Sciatic nerve (tissue), 2 donors: ENCODE measurements around the gene LPP. TPM values are rescaled to one million over a fixed set of nuclear protein-coding genes. Genes with fewer than 3 reads are reported as not detected.
A peak's percentile ranks its signal among the peaks of the same experiment; 100 is the strongest.

Experiments used
- ATAC-seq: fragments of 200-7000 bp; cut with Tn5 transposase; one replicate; pipeline ENCODE4 v1.9.1; 2020; ENCODE audit warnings: mild to moderate bottlenecking, moderate library complexity
- DNase-seq: peaks from one replicate; pipeline ENCODE4 v3.0.0-alpha.2; 2020; ENCODE audit warnings: low spot score
- intact Hi-C: fragments of 100-400 bp; cut with DNase I; formaldehyde crosslinking; loops from one replicate; pipeline ENCODE4 v1.14.2; 2022
- total RNA-seq: library from RNA; stranded (reverse); fragmentation: NEBNext Ultra II Directional; extraction: Animal tissue kit (Norgen Biotek cat#: 25700); gene quantifications from one replicate; pipeline ENCODE4 v1.2.1, GENCODE V29; 2021
- donor health status: DM: no; HTN: no; CAD: no.
- donor health status: DM: no; HTN: no; CAD: no.

Gene LPP
- total RNA-seq, 1 donor from 2014 or later = 231 TPM

DNA sequence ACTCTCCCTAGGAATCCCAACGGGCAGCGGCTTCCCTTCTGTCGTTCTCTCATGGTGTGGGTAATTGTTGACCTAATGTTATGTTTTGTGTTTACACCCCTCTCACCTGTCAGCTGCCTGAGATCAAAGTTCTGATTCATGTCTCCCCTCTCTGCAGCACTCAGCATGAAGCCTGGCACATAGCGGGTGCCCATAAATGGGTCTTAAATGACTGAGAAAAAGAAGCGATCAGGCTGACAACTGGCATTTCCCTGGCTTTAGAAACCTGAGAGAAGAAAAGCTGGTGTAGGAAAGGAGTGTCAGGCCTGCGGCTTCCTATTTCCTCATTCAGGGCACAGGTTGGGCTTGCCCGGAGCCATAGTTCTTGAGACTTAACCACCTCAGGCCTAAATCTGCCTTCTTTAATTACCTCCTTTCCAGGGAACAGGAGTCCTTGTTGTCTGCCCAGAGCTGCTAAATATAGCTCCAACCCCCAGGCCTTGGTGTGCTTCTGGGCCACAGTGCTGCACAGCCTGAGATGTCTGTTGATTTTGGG, 31.8 kb downstream of the LPP start:
- no peak for DNase-seq
- peak; percentile 25 for ATAC-seq
- intact Hi-C loops = no loop called here

DNA sequence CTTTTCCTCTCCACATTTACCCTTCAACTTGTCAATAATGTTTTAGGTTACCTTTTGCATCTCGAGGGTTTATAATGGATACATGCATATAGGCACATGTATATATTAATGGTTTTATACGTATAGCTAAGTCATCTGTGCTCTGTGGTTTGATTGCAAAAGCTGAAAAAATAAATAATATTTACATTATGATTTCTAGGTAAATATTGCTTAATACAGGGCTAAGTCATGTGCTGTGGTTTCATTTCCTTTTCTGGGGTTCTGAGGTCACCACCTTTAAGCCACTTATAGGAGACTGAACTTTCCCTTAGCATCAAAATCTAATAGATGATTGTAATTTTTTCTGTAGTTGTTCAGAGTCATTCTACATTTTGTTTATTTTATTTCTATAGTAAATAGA, 33.1 kb downstream of the LPP start:
- intact Hi-C loops = no loop called here
- ATAC-seq = no peak
- DNase-seq = no peak

DNA sequence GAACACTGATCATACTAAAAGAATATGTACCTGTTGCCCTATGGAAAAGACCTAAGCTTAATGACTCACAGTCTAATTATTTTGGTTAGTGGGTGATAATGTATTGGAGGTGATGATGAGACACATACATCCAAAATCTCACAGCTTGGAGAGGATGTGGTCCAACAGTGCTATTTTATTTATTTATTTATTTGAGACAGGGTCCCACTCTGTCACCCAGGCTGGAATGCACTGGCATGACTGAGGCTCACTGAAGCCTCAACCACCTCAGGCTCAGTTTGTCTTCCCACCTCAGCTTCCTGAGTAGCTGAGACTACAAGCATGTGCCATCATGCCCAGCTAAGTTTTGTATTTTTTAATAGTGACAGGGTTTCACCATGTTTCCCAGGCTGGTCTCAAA, 35.0 kb downstream of the LPP start:
- DNase-seq = no peak
- intact Hi-C loops = no loop called here
- no peak for ATAC-seq

DNA sequence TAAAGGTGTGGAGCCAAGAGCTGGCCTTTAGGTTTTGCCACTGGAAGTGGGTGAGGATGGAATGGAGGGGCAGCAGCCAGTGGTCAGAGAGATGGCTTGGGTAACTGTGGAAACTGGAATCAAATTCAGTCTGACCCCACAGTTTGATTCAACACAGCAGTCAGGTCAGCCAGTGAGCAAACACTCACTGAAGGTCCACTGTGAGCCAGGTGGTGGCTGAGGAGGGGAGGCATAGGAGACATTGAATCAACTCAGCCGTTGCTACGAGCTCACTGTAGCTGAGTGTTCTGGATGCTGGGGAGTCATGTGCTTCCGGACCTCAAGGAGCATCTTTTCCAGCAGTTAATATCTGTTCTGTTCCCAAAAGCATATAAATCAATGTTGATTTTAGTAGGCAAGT, 37.5 kb downstream of the LPP start:
- intact Hi-C loops = no loop called here
- ATAC-seq = no peak
- DNase-seq = no peak

DNA sequence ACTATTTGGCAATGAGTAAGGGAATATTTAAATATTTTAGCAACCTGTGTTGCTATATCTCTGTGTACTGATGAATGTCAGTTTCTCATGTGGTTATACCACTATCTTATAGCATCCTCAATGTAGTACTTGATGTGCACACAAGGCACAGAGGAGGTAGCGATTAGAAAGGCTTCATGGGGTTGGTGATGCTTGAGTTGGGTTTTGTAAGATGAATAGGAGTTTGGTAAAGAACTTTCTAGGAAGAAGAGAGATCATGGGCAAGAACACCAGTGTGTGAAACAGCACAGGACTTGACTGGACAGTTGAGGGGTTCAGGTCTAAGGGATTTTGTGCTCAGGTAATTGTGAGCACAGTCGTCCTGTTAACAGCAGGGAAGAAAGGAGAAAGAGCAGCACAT, 38.1 kb downstream of the LPP start:
- ATAC-seq (no peak), DNase-seq (no peak)
- intact Hi-C loops = no loop called here

DNA sequence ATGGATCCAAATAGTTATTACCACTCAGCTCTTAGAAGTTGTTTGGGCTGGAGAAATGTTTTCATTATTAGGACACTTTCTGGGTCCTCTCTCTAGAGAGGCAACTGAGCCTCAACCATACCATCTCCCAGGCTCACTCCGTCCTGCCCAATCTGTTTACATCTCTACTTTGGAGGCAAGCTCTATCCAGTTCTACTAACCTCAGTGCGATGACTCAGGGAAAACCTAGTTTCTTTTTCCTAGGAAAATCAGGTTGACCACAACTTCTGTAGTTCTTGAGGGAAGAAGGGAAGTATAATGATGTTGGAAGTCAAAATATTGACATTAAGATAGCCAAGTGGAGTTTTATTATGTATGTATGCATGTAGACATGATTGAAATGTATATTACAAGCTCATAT, 40.4 kb downstream of the LPP start:
- ATAC-seq = no peak
- intact Hi-C loops = no loop called here
- no peak for DNase-seq

DNA sequence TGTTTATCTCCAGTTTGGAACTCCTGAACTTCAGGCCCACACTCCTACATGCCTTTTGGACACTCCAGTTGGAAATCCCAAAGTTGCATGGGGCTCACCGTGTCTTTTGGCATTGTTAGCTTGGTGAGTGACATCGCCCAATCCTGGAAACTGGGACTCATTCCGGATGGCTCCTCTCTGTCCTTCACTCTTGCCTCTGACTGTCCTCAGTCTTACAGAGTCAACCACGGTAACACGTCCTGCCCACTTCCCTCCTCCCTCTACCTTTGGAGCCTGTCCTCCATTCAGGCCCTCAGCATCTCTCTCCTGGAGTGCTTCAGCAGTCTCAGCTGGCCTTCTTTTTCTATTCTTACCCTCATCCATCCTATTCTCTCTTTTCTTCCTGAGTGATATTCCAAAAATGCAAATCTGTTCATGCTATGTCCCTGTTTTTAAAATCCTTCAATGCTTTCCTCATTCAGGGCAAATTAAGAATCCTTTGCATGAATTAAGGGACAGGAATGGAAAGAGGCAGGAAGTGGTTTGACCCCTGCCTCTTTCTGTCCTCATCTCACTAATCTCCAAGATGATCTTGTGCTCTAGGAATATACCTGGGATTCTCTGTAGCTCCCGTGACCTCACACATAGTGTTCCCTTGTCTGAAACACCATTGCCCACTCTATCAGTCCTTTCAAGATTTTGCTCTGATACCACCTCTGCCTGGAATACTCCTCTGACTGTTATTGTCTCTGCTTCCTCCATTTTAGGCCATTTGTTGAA, 42.5 kb downstream of the LPP start:
- ATAC-seq (no peak), DNase-seq (no peak)
- intact Hi-C loops = no loop called here

DNA sequence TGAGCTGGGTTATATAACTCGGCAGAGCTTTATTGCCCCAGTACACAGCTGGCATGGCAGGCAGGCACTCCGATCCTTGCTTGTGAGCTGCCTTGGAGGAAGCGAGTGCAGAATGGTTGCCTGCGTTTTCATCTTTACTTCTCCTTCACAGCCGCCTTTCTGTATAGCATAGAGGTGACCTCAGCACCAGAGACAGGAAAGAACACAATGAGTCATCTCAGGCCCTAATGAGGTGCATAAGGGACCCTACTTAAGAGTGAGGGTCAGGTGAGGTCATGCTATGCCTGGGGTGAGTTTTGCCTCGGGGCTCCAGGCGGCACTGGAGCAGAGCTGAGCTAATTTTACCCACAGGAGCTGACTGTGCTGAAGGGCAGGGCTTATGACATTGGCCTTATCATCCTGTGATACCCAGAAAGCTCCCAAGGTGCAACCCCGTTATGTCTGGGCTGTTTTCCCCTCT, 43.5 kb downstream of the LPP start:
- intact Hi-C loops = no loop called here
- ATAC-seq = peak; percentile 23
- no peak for DNase-seq

DNA sequence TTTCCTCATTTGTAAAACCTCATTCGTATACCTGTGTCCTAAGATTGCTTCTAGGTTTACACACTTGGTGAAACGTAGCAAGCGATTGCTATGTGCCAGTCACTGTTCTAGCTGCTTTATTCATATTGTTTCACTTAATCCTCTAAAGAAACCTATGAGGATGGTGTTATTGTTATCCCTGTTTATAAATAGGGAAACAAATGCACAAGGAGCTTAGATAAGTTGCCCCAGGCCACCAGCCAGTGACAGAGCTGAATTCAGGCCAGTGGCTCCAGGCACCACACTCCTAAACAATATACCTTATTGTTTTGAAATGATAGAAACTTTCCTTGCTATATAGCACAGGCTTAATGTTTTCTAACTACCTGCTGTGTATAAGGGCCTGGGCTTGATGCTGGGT, 44.0 kb downstream of the LPP start:
- DNase-seq = no peak
- ATAC-seq = no peak
- intact Hi-C loops = no loop called here

DNA sequence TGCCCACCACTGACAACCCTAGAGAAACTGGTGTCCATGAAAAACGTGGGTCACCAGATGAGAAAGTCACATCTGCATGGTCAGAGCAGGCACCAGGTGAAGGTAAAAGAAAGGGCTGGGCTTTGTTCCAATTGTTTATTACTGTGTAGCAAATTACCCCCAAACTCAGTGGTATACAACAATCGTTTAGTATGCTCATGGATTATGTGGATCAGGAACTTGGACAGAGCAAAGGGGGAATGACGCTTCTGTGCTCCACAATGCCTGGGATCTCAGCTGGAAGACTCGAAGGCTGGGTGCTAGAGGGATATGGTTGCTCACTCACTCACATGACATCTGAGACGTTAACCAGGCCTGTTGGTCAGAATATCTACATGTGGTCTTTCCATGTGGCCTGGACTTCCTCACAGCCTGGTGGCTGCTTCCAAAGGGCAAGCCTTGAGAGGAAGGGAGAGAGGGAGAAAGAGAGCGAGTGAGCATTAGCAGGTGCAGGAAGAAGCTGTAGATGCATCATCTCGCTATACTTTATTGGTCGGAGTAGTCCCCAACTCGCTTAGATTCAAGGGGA, 44.9 kb downstream of the LPP start:
- intact Hi-C loops = no loop called here
- no peak for DNase-seq
- ATAC-seq = no peak

DNA sequence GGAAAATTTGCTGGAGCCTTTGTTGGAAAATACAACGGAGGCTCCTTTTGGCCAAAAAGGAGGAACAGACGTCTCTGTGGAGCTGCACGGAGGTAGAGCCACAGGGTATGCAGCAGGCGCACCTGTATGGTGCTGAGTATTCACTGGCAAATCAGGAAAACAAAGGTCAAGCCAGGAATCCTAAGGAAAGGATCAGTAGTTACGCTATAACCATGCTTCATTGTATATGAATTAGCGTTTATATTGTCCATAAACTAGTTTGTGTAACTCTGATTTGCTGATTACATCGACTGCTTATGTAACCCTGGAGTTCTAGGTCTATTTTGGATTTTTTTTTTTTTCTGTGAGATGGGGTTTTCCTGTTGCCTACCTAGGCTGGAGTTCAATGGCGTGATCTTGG, 45.4 kb downstream of the LPP start:
- intact Hi-C loops = no loop called here
- ATAC-seq = no peak
- no peak for DNase-seq

DNA sequence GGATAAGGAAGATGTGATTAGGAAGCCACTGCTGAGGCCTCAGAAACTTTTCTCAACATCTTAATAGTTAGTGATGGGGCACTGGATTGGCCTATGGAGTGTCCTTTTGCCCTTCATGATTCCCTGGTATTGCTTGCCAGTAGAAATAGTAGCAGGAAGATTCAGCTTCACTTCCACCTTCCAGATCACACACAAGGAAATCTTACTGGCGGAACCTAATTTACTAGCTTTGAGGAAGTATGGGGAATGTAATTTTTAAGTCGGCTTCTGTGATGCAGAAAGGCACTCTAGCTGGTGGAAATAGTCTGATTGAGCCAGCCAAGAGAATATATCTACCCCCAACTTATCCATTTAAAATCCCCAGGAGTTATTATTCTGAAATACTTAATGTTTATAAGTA, 46.5 kb downstream of the LPP start:
- DNase-seq (no peak), ATAC-seq (no peak)
- intact Hi-C loops = no loop called here

DNA sequence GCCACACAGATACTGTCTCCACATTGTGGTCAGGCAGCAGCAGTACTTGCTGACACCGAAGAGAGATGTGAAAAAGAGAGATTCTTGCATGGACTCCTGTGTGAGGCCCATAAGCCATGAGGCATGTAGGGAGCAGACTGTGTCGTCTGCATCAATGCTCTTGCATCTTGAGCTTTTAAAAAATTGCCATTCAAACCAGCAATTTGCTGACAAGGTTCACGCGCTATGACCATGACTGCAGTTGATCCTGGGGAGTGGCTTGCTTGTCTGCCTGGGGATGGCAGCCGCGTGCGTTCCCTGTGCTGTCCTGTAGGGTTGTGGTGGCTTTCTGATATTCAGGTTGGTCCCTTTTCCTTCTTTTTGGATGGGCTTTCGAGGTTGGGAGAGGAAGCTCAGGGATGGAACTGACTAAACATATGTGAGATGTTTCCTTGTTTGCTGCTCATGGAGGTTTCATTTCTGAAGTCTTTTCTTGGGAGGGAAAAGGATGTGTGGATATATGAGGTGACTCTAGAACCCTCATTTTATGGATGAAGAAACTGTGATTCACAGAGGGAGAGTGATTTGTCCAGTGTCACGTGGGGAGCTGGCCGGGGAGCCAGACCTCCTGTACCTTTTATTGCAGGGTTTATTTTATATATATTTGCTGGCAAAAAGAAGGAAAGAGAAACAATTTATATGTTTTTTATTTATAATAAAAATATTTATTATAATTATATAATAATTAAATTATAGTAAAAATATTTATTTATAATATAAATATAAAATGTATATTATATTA, 48.6 kb downstream of the LPP start:
- no peak for ATAC-seq
- intact Hi-C loops = no loop called here
- no peak for DNase-seq

DNA sequence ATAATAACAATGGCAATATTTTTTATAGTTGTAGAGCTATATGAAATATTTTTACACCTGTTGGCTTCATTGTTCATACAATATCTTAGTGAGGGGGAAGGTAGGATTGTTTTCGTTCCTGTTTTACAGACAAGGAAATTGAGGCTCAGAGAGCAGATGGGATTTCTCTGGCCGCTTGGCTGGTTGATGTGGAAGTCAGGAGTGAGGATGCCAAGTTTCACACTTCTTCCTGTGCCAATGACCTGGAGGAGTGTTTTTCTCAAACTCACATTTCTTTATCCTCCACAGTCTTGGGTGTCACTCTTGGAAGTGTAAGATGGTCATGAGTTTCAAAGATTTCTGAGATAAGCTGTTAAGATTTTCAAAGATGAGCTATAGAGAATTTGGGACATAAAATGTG, 50.6 kb downstream of the LPP start:
- DNase-seq (no peak), ATAC-seq (no peak)
- intact Hi-C loops = no loop called here

DNA sequence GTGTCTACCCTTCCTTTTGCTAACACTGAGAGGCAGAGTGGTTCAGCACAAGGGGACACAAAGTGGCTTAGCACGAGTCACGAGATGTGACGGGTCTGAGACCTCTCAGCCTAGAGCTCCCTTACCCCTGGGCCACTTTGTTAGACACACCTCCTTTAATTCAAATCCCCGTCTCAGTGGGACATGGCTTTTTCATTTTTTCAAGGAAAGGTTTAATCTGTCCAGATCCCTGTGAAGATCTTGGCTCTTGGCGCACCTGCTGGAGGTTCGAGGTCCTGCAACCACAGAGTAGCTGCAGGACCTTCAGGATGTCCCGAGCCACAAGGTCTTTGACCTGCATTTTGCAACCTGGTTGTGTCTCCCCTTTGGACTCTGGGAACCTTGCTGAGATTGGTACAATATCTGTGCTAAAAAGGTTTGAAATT, 52.0 kb downstream of the LPP start:
- no peak for DNase-seq
- no peak for ATAC-seq
- intact Hi-C loops = no loop called here

DNA sequence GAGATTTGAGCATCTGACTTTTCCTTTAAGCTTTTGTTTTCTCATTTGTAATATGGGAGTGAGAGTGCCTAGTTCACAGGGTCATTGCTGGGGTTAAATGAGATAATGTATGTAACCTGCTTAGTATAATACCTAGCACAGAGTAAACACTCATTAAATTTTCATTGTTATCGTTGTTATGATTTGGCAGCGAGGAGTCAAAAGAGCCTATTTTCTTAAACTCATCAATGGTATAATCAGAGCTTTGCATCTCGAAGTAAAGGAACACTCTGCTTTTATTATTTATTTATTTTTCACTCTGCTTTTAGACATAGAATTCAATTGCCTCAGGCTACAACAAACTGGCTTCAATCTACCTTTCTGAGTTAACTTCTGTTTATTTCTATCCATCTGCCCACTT, 52.8 kb downstream of the LPP start:
- intact Hi-C loops = no loop called here
- ATAC-seq = no peak
- DNase-seq = no peak

DNA sequence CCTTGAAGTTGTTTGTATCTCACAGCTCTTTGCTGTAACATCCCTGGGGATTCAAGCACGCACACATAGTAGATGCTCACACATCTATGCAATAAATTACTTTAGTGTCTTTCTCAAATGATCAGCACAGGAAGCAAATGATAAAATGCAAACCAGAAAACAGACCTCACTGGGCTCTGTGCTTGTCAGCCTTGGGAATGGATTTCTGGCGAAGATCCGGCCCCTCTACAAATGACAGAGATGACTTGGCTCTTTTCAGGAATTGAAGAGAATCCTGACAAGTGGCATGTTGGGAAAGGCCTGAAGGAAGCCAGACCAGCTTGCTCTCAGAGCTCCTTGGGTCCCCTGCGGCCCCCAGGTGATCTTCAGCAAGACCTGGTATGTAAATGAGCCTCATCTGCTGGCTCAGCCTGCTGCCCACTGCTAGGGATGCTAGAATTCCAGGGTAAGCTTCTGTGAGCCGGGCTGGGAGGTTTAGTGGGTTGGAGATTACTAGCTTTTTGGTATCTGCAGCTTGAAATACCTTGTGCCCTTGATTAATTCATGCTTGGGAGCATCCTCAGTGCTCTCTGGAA, 54.1 kb downstream of the LPP start:
- ATAC-seq (peak; percentile 4), DNase-seq (no peak)
- intact Hi-C loops = no loop called here

DNA sequence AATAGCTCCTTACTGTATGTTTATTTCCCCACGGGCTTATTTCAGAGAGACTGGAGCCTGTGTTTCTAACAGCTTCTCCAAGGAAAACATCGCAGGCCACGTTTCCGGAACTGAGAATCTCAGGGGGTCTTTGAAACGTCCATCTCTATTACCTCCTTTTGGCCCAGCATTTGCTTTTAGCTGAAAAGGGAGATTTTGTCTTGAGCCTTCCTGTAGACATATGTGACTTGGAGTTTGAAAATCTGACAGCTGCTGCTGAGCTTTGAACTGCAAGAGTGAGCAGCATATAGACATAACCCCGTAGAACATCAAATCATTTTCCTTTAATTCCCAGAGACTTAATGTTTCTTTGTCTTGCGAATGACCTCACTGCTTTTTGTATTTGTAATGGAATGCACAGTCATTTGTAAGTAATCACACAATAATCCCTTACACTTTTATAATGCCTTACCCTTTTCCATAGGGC, 54.6 kb downstream of the LPP start:
- ATAC-seq (no peak), DNase-seq (no peak)
- intact Hi-C loops = no loop called here

DNA sequence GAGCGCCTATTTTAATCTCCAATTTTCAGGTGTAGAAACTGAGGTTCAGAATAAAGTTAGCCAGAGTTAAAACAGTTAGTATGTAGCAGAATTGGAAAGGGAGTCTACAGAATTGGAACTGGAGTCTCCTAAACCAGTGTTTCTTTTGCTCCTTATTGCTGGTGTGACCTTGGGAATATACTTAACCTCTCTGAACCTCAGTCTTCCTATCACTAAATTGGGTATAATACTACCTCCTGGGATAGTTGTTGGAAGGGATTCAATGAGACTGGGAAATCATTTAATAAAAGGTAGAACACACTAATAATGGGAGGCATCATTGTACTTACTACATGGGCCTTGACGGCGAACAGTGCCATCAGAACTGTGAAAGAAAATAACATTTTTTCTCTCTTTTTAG, 55.1 kb downstream of the LPP start:
- ATAC-seq (no peak), DNase-seq (no peak)
- intact Hi-C loops = no loop called here

DNA sequence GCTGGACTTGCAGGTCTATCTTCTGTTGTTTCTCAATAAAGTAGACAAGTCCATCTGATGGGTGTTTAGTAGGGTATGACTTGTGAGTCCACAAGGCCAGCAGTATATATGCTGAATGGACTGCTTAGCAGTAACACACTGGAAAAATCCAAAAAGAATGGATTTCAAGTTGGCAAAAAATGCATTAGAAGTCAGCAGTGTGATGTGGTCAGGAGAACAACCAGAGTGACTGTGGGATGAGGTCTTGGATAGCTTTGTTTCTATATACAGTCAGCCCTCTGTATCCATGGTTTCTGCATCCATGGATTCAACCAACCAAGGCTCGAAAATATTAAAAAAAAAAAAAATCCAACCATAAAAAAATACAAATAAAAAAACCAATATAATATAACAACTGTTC, 55.8 kb downstream of the LPP start:
- intact Hi-C loops = no loop called here
- DNase-seq (no peak), ATAC-seq (no peak)
